Spinal cord (tissue), 10 donors: Measurements from ENCODE around the gene RNF123. TPM values are rescaled to one million over a fixed set of nuclear protein-coding genes. Genes with fewer than 3 reads are reported as not detected.

Source experiments
- DNase-seq, 6 donors: peaks; one replicate each; pipeline versions ENCODE4 v3.0.0 to v3.0.0-alpha.2; 2013 to 2015; ENCODE audit warnings: low spot score in 6 of 6, low read depth in 4 of 6
- H3K27ac ChIP-seq: one replicate; pipeline ENCODE4 v1.5.1; 2013; ENCODE audit warnings: low read depth, low read length, control low read depth
- H3K27me3 ChIP-seq: one replicate; pipeline ENCODE4 v1.6.1; 2013; ENCODE audit warnings: low read length; ENCODE audit not compliant: control insufficient read depth, insufficient read depth
- H3K36me3 ChIP-seq: one replicate; pipeline ENCODE4 v1.6.1; 2013; ENCODE audit warnings: low read length; ENCODE audit not compliant: control insufficient read depth, insufficient read depth
- H3K4me1 ChIP-seq: one replicate; pipeline ENCODE4 v1.6.1; 2013; ENCODE audit warnings: low read length; ENCODE audit not compliant: control insufficient read depth, insufficient read depth
- H3K4me3 ChIP-seq: one replicate; pipeline ENCODE4 v1.5.1; 2013; ENCODE audit warnings: low read depth, low read length, control low read depth
- H3K9me3 ChIP-seq: one replicate; pipeline ENCODE4 v1.6.1; 2013; ENCODE audit warnings: low read length; ENCODE audit not compliant: control insufficient read depth, insufficient read depth
- WGBS: methylation state at CpG from one replicate; pipeline ENCODE4 v1.1.5; 2013; ENCODE audit warnings: missing lambda C conversion rate; ENCODE audit not compliant: insufficient coverage; 5-methylcytosine and 5-hydroxymethylcytosine counted together
- polyA plus RNA-seq, 2 donors: library from polyadenylated mRNA; unstranded; fragments of 120-200 nt; gene quantifications; one replicate each; pipeline ENCODE4 v1.2.1, GENCODE V29; 2013; ENCODE audit not compliant: insufficient read length in 2 of 2
- total RNA-seq, 2 donors: library from RNA; depleted of rRNA in 1 of 2; stranded (reverse); fragments of 120-200 nt in 1 of 2; fragments of >200 nt in 1 of 2; gene quantifications; one replicate each; pipeline versions ENCODE4 v1.2.3 to v1.2.4, GENCODE V29; 2013 to 2014
- donor health status: healthy.

RNF123 gene
- total and polyA plus RNA-seq, 4 donors = 24.8 to 55.9 (median 36.0) TPM

GRCh38 chr3:49666592-49666991 is 22.8 kb upstream of the RNF123 start:
- no peaks in the 10 kb centered on the region for H3K27me3 ChIP-seq
- H3K9me3 ChIP-seq = no peaks in the 10 kb centered on the region
- peaks cover 85% of the 10 kb centered on the region for H3K36me3 ChIP-seq
- 40% methylated on average over 5 of the region's 8 CpGs for WGBS
- no peak for DNase-seq
- H3K4me3 ChIP-seq = no peak overlapping the region
- no peak overlapping the region for H3K27ac ChIP-seq
- H3K4me1 ChIP-seq = peaks cover 30% of the 10 kb centered on the region

- Histone ChIP-seq H3K27ac (no peak overlapping the region), H3K27me3 (no peaks in the 10 kb centered on the region), H3K9me3 (no peaks in the 10 kb centered on the region), H3K36me3 (peaks cover 73% of the 10 kb centered on the region), H3K4me1 (peaks cover 30% of the 10 kb centered on the region), H3K4me3 (no peak overlapping the region)
- no peak for DNase-seq
- 74% methylated on average over 24 of the region's 25 CpGs for WGBS
Observed at GRCh38 chr3:49667701-49668413, 21.5 kb upstream of the RNF123 start.

- peaks cover 68% of the 10 kb centered on the region for H3K36me3 ChIP-seq
- no peaks in the 10 kb centered on the region for H3K9me3 ChIP-seq
- no peak overlapping the region for H3K27ac ChIP-seq
- H3K27me3 ChIP-seq = no peaks in the 10 kb centered on the region
- H3K4me1 ChIP-seq = peaks cover 35% of the 10 kb centered on the region
- no peak for DNase-seq
- H3K4me3 ChIP-seq = no peak overlapping the region
- 56% methylated on average over 5 of the region's 5 CpGs for WGBS
Observed at GRCh38 chr3:49668414-49668797, 21.0 kb upstream of the RNF123 start.

- Histone ChIP-seq H3K27me3 (no peaks in the 10 kb centered on the region), H3K27ac (no peak overlapping the region), H3K4me3 (no peak overlapping the region), H3K9me3 (no peaks in the 10 kb centered on the region), H3K4me1 (peaks cover 39% of the 10 kb centered on the region), H3K36me3 (peaks cover 63% of the 10 kb centered on the region)
- 87% methylated on average over 5 of the region's 5 CpGs for WGBS
- no peak for DNase-seq
Observed at GRCh38 chr3:49668861-49669260, 20.5 kb upstream of the RNF123 start.

GRCh38 chr3:49669352-49669751 is 20.0 kb upstream of the RNF123 start:
- Histone ChIP-seq H3K9me3 (no peaks in the 10 kb centered on the region), H3K36me3 (peaks cover 58% of the 10 kb centered on the region), H3K27ac (no peak overlapping the region), H3K4me3 (no peak overlapping the region), H3K4me1 (peaks cover 37% of the 10 kb centered on the region), H3K27me3 (no peaks in the 10 kb centered on the region)
- no peak for DNase-seq
- WGBS = 100% methylated on average over 3 of the region's 3 CpGs

GRCh38 chr3:49670940-49671290 is 18.4 kb upstream of the RNF123 start:
- 75% methylated on average over 2 of the region's 6 CpGs for WGBS
- Histone ChIP-seq H3K4me3 (no peak overlapping the region), H3K27me3 (no peaks in the 10 kb centered on the region), H3K9me3 (no peaks in the 10 kb centered on the region), H3K4me1 (peaks cover 42% of the 10 kb centered on the region), H3K27ac (no peak overlapping the region), H3K36me3 (peaks cover 51% of the 10 kb centered on the region)
- no peak for DNase-seq

GRCh38 chr3:49671291-49672288 is 17.8 kb upstream of the RNF123 start:
- Histone ChIP-seq H3K4me3 (no peak overlapping the region), H3K27me3 (no peaks in the 10 kb centered on the region), H3K36me3 (peaks cover 54% of the 10 kb centered on the region), H3K4me1 (peaks cover 47% of the 10 kb centered on the region), H3K9me3 (no peaks in the 10 kb centered on the region), H3K27ac (no peak overlapping the region)
- 39% methylated on average over 9 of the region's 11 CpGs for WGBS
- DNase-seq = peak; percentile 46 to 88 (median 60)

- DNase-seq = peak in 1 of 6 donors; percentile 7
- 18% methylated on average over 17 of the region's 17 CpGs for whole genome bisulfite sequencing
- Histone ChIP-seq H3K27ac (peak overlapping the region; percentile 87), H3K4me3 (peak overlapping the region; percentile 50), H3K9me3 (no peaks in the 10 kb centered on the region), H3K4me1 (peaks cover 35% of the 10 kb centered on the region), H3K36me3 (peaks cover 57% of the 10 kb centered on the region), H3K27me3 (no peaks in the 10 kb centered on the region)
Observed at GRCh38 chr3:49673121-49673714, 16.1 kb upstream of the RNF123 start.

- H3K36me3 ChIP-seq = peaks cover 58% of the 10 kb centered on the region
- peak within 1 kb of the TSS; percentile 87 for H3K27ac ChIP-seq
- WGBS = under 1% methylated on average over 70 of the region's 71 CpGs
- peaks cover 31% of the 10 kb centered on the region for H3K4me1 ChIP-seq
- H3K9me3 ChIP-seq = no peaks in the 10 kb centered on the region
- DNase-seq = peak; percentile 84 to 98 (median 90)
- peak within 1 kb of the TSS; percentile 50 for H3K4me3 ChIP-seq
- H3K27me3 ChIP-seq = no peaks in the 10 kb centered on the region
Observed at GRCh38 chr3:49673715-49674496, 15.5 kb upstream of the RNF123 start, which contains the start of gene APEH. Gene APEH (plus strand): TSS chr3:49674351. CDS start chr3:49674402, 51 bp downstream.
